ENCODE measurements around the gene MMP14. TPM values are rescaled to one million over a fixed set of nuclear protein-coding genes. Genes with fewer than 3 reads are reported as not detected.
A peak's percentile ranks its signal among the peaks of the same experiment; 100 is the strongest.

The MMP14 gene
- total and polyA plus RNA-seq, 2 of the 8 experiments (the other 6 are each of a cell fraction or from before 2014, with no cell fraction given): 58.2 to 86.8 TPM

DNA sequence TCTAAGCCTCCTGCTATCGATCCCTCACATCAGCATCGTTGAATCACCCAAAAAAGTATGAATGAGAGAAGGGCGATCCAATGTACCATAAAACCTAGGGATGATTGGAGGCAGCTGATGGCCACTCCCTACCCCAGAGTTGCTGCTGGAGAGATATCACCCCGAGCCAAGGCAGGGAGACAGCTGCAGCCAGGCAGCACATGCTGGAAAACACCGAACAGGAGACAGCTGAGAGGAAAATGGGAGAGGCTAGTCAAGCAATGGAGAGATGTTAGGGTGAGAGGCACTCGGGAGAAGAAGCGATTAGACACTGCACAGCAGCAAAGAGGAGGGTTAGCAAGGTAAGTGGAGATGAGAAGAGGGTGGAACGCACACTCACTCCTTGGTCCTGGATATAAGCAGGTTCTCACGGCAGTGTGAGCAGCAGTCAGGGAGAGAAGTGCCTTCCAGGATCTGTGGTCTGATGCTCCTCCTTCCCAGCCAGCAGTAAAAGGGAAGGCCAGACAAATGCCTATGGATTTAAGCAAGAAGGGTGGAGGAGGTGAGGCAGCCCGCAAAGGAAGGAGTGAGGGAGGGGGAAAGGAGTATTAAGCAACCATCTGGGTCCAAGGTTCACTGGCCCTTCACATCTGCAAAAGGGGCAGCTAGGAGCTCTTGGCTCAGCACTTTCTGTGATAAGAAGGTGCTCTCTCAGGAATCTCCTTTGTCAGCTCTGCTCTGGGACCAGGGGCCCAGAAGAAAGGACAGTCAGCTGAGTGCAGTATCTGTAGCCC is 21.3 kb upstream of the MMP14 start, which contains the start of gene SLC7A7:
TSS of gene SLC7A7 (minus strand) at position 495 of the 773 bp plus-strand sequence. CDS start 2,037 bp downstream, outside the sequence.
- Histone ChIP-seq H4K20me1 (replicated peaks in 1 of 2; ENCODE audit: control insufficient read depth in 1 of 2, insufficient read depth in 2 of 2, low read length in 2 of 2) (no peaks in the 10 kb centered on the region), H2BK20ac (ENCODE audit: low read length) (peak within 1 kb of the TSS; percentile 73), H3K14ac (ENCODE audit: insufficient read length) (no peak within 1 kb of the TSS), H4K91ac (replicated peaks; ENCODE audit: insufficient read length, low read length) (peak within 1 kb of the TSS; percentile 6), H3K4me1 (replicated peaks in 1 of 4; ENCODE audit: control insufficient read depth in 3 of 4, insufficient read depth in 4 of 4, low read length in 3 of 4) (peaks cover 13 to 29% (median 20%) of the 10 kb centered on the region in 4 experiments), H3K9me3 (ENCODE audit: insufficient read depth in 2 of 2, low read depth in 1 of 2, low read length in 1 of 2) (no peaks in the 10 kb centered on the region), H3K18ac (ENCODE audit: extremely low read depth, low read length) (peak within 1 kb of the TSS; percentile 62; the same call in 1 of the 2 replicates), H3K4me3 (ENCODE audit: extremely low read depth in 1 of 4, insufficient read depth in 2 of 4, low read depth in 3 of 4, low read length in 4 of 4) (no peak within 1 kb of the TSS), H3K36me3 (ENCODE audit: control insufficient read depth in 2 of 4, insufficient read depth in 4 of 4, low read length in 3 of 4) (no peaks in the 10 kb centered on the region), H2BK12ac (ENCODE audit: low read depth, low read length) (peak within 1 kb of the TSS; percentile 65; the same call in 1 of the 2 replicates), H3K23me2 (ENCODE audit: low read depth, low read length) (peaks cover 4% of the 10 kb centered on the region; the same call in 1 of the 2 replicates), H2BK15ac (ENCODE audit: low read length) (peak within 1 kb of the TSS; percentile 48; the same call in 1 of the 2 replicates), H3K27me3 (replicated peaks in 1 of 4; ENCODE audit: control insufficient read depth in 3 of 4, extremely low read depth in 1 of 4, insufficient read depth in 3 of 4, low read length in 3 of 4) (no peaks in the 10 kb centered on the region), H3K23ac (ENCODE audit: insufficient read length) (no peak within 1 kb of the TSS), H2BK120ac (replicated peaks; ENCODE audit: low read depth, low read length) (no peak within 1 kb of the TSS), H3K4ac (replicated peaks; ENCODE audit: insufficient read length, low read depth, low read length) (no peak within 1 kb of the TSS), H3K56ac (replicated peaks; ENCODE audit: insufficient read length, low read depth, low read length) (no peak within 1 kb of the TSS), H2BK5ac (ENCODE audit: low read depth, low read length) (peak within 1 kb of the TSS; percentile 4; the same call in 1 of the 2 replicates), H3K27ac (ENCODE audit: low read depth, low read length) (0 out of 2 replicates have a peak within 1 kb of the TSS, but pooled peaks have one; percentile 11), H2AFZ (ENCODE audit: low read length) (peak within 1 kb of the TSS; percentile 90), H3K79me1 (ENCODE audit: low read depth, low read length) (no peaks in the 10 kb centered on the region), H3K9ac (replicated peaks in 1 of 4; ENCODE audit: extremely low read depth in 1 of 4, low read depth in 3 of 4, low read length in 3 of 4) (peak within 1 kb of the TSS in 2 of 4 experiments; percentile 3 to 7; a peak in 2 of 7 replicates), H4K8ac (ENCODE audit: extremely low read depth, insufficient read depth, low read length) (no peak within 1 kb of the TSS), H3K4me2 (ENCODE audit: insufficient read depth in 1 of 2, low read depth in 2 of 2, low read length in 2 of 2) (peak within 1 kb of the TSS; percentile 3 to 11; a peak in 3 of 4 replicates), H4K5ac (ENCODE audit: insufficient read length, low read depth, low read length) (no peak within 1 kb of the TSS), H2AK5ac (ENCODE audit: low read depth, low read length) (0 out of 2 replicates have a peak within 1 kb of the TSS, but pooled peaks have one; percentile 25), H3K79me2 (ENCODE audit: control insufficient read depth in 1 of 2, insufficient read depth in 2 of 2, low read length in 2 of 2) (no peaks in the 10 kb centered on the region)
- ChIA-PET CTCF (ENCODE audit: partially characterized antibody) (interaction anchor here (0.5 to 53.1 kb wide), 10 partner anchors 9 to 245 kb away, joined by 3 to 1562 read pairs (median 3); partner anchors contain the start of genes LRP10, MMP14 and REM2), POLR2A (ENCODE audit: partially characterized antibody) (interaction anchor here (0.8 to 2.7 kb wide), 5 partner anchors 7 to 341 kb away, joined by 3 to 20 read pairs (median 3); no protein-coding TSS in a partner anchor)
- FAIRE-seq (no peak), DNase-seq (ENCODE audit: low read depth in 1 of 2, low spot score in 2 of 2) (no peak)
- TF ChIP-seq CBX8 (IDR thresholded peaks at IDR 0.05; ENCODE audit: borderline replicate concordance, low read depth, low read length) (no peak), CEBPB (IDR thresholded peaks at IDR 0.05; ENCODE audit: low read depth, low read length) (peak; percentile 37; the same call in 1 of the 2 replicates)
- 77% methylated on average over 10 of the region's 10 CpGs; no CpG with 5 or more reads in 1 of the 2 experiments for WGBS, 2 experiments (ENCODE audit: extremely low coverage in 1 of 2, insufficient coverage in 1 of 2, insufficient read length in 1 of 2, insufficient replicate concordance in 2 of 2, low coverage in 1 of 2, low lambda C conversion rate in 2 of 2, missing lambda C conversion rate in 1 of 2)

All from H1 (cell line).